Stimulated activated CD4-positive, alpha-beta T cell treated with anti-CD3 and anti-CD28 coated beads, Interleukin-4, amount 100 ng/mL, for 1 hour (primary cell): Measurements from ENCODE around the gene TCF21.
A peak's percentile ranks its signal among the peaks of the same experiment; 100 is the strongest.
"Not testable (repeated sequence)": the region's sequence is repeated elsewhere in the genome, so short reads cannot be mapped to it uniquely, and the experiment has no call there.

Experiments
- DNase-seq: peaks from one replicate; pipeline ENCODE4 v3.0.0-alpha.2; 2020

TCF21 gene

DNA sequence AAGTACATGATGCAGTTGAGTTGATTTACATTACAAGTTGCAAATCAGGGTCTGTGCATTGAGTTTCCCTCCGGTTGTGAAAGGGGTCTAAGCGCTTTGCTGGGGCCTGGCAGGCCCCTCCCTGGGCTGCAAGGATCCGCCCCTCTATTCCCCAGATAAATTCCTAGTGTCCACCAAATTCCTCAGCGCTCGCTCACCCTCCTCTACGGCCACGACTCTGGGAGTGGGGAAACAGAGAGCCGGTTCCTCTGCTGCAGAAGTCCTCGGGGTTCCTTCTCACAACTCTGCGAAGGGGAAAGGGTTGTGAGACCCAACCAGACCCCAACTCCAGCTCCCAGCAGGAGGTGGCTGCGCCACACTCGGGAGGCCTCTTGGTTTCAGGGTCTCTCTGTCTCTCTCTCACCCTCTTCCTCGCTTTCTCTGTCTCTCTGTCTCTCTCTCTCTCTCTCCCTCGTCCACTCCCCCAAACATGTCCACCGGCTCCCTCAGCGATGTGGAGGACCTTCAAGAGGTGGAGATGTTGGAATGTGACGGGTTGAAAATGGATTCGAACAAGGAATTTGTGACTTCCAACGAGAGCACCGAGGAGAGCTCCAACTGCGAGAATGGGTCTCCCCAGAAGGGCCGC, at the start of gene TCF21:
TCF21 (plus strand) TSS at position 185 of the 628 bp plus-strand sequence; CDS start at position 470, 285 bp downstream.
- no peak for DNase-seq

GRCh38 chr6:133841176-133841575, 47.7 kb upstream of the TCF21 start:
- no peak for DNase-seq

DNA sequence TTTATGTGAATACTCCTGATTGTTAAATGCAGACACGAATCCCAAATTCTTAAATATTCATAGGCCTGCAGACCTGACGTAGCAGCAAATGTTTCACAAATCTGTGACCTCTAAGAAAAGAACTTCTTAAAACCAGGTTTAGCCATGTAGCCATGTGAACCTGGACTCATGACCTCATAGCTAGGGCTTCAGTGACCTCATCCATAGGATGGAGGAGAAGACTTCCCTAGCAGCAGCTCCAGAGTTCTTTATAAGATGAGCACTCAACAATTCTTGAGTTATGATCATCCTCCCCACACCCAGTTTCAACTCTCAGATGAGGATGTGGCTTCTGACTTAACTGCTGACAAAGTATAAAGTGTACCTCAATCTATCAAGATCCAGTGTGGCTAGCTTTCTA, 45.8 kb upstream of the TCF21 start:
- DNase-seq = no peak

DNA sequence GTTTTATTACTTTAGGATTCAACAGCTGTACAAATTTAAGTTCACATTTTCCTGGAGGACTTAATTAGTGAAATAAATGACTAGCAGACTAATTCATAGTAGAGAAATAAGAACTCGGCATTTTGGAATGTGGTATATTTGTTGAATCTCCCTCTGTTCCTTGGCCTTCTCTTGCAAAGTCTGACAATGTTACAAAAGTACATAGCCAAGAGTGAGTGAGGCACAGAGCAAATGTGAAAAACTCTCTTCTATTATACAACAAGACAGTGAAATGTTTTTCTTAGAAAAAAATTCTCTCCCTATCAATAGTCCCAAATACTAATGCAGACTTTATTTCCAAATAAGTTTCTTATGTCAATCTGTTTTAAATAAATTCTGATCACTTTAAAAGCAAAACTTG, 44.2 kb upstream of the TCF21 start:
- DNase-seq = no peak

- DNase-seq = no peak
Observed at GRCh38 chr6:133854041-133854363, 34.9 kb upstream of the TCF21 start.

DNA sequence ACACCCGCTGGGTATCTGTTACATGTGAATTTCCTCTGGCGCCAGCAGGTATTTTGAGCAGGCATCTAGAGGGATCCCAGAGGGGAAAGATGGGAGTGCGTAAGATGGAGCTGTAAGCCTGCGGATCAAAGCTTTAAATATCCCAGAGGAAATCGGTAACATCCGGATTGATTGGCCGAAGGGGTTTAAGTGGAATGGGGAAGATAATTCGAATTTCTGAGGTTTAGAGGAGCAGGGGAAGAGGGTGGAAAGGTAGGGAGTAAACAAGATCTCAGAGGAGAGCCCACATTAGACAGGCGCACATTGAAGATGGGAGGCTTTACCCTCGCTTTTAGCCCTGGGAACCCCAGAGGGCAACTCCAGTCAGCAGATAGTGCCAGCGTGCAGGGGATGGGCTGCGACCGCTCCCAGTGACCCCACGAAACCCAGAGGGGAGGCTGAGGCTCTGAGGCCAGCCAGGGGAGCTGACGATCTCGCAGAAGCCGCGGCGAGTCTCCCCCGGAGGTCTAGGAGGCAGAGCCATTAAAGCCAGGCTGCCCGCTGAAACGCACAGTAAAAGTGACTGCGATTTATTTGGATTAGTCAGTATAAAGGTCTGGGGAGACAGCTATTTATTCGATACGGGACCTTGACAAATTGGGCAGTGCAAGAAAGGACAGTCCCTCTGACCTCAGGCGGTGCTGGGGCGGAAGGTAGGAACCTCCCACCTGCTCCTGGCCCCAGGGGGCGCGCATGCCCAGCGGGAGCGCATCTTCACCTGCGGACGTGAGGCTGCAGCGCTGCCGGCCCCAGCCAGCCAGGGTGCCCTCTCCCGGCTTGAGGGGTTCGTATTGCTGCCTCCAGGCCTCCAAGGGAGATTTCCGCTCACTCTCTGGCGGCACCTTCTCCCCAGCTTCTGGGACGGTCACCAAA, 34.3 kb upstream of the TCF21 start:
- peak; percentile 2 for DNase-seq

DNA sequence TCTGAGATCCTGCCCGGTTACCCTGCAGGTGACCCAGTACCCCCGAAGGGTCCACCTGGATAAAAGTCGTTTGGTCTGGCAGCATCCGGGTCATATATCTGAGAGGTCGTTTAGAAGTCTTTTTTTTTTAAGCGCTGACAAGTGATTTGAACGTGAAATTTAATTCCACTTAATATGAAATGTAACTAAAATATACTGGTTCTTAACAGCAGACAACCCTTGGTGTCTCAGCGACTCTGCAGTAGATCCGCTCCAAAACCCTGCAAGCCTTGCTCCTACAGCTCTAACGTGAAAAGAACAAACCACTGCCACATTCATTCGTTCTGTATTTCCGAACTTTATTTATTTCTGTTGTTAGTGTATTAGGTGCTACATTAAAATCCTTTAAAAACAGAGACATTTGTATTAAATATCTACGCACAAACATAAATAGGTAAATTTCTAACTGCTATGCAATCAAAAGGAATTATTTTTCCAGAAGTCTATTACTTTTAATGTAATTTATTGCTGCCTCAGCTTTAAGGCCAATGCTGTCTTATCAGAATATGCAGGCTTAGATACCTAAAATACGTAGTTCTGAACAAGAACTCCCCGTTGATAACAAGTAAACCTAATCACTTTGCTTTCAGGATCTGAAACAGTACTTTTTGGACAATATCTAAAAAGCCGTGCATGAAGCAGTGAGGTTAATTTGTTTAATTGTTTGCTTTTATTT, 33.5 kb upstream of the TCF21 start:
- no peak for DNase-seq

DNA sequence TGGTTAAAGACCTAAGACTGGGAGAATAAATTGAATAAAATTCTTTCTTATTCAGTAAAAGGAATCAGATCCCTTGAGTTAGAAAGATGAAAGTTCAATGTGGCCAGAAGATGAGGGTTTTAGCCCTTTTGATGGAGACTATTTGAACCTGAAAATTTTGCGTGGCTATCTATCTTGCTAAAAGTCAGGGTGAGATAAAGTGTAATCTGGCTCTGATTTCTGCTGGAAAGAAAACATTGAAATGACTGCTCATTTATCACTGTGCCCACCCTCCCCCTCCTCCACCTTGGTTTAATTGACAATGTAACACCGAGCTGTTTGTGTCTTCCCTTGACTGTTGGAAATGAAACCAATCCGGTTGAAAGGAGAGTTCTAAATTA, 32.9 kb upstream of the TCF21 start:
- no peak for DNase-seq

DNA sequence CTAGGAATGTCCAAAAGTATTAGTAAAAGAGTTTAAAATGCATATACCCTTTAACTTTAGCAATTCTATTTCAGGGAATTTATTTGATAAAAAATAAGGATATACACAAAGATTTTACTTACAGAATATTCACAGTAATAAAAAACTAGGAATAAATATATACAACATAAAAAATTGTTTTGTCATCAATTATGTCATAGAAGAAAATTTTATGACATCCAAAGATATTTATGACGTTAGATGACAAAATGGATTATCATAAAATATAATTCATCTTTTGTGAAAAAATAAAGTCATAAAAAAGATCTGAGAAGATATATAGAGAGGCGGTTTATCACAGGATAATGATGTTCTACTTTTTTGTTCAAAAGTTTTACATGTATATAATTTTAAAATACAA, 32.0 kb upstream of the TCF21 start:
- DNase-seq = no peak

- DNase-seq = no peak
Observed at GRCh38 chr6:133857696-133858095, 31.2 kb upstream of the TCF21 start.

GRCh38 chr6:133861337-133861736, 27.6 kb upstream of the TCF21 start:
- DNase-seq = not testable (repeated sequence)

DNA sequence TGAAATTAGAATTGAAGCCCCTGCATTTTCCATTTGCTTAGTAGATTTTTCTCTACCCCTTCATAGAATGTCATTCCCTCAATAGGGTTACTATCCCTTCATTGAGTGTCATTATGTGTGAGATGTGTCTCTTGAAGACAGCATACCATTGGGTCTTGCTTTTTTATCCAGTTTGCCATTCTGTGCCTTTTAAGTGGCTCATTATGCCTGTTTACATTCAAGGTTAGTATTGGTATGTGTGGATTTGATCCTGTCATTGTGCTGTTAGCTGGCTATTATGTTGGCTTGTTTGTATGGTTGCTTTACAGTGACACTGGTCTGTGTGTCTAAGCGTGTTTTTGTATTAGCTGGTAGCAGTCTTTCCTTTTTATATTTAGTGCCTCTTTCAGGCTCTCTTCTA, 25.7 kb upstream of the TCF21 start:
- DNase-seq = no peak

DNA sequence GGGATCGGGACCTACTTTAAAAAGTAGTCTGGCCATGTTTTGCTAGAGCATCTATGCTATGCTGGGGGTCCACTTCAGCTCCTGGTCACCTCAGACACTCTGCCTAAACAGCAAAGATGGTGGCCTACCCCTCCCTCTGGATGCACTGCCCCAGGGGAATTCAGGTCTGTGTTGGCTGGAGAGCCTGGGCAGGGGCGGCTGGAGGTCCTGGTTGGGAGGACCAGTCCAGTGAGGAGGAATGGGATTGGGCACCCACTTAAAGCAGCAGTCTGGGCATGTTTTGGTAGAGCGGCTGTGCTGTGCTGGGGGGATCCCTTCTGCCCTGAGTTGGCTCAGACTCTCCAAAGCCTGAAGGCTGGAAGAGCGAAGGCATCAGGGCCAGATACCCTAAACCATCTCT, 23.2 kb upstream of the TCF21 start:
- DNase-seq = no peak

DNA sequence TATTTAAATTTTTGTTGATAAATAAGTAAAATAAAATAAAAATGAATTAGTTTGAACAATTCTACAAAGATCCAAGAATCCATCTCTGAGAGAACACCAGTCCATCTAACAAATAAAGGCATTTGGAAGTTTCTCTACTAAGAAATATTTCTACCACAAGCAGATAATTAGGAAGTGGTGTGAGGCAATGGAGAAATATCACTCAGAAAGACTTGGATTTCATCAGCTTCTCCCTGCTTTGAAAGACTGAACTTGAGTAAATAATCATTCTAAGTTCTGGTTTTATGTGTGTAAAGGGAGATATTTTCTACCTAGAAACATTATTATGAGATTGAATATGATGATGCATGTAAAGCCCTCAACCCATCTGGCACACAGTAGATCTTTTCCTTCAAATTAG, 17.8 kb upstream of the TCF21 start:
- no peak for DNase-seq

DNA sequence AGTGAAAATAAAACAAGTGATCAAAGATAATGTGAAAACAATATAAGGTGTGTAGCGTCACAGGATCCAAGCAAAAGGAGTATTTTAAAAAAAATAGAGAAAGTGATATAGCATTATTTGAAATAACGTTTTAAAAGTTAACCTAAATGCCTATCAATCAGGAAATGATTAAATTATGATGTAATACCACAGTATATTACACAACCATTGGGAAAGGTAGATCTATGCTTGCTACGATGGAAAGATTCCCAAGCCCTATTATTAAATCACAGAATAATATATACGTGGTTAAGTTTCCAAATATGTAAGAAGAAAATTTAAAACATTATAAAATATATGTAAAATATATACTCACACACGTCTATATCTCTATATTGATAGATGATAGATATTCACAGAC, 15.4 kb upstream of the TCF21 start:
- DNase-seq = no peak

DNA sequence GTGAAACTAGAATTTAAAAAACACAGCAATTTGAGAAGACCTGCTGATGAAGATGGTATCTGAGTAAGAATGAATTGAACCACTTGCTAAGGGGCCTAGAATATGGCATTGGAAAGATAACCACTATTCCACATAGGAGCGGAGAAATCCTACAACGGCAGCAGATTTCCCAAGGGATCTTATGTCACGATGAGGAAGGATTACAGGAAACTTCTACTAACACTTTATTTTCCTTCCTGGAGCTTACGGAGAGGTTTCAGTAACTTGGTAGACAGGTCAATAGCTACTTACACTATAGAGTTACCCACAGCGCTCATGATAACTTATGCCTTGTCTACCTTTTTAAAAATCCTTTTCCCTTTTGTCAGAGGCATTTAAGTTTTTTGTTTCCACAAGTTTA, 11.8 kb upstream of the TCF21 start:
- DNase-seq = no peak

- no peak for DNase-seq
Observed at GRCh38 chr6:133880006-133880405, 8.9 kb upstream of the TCF21 start.

DNA sequence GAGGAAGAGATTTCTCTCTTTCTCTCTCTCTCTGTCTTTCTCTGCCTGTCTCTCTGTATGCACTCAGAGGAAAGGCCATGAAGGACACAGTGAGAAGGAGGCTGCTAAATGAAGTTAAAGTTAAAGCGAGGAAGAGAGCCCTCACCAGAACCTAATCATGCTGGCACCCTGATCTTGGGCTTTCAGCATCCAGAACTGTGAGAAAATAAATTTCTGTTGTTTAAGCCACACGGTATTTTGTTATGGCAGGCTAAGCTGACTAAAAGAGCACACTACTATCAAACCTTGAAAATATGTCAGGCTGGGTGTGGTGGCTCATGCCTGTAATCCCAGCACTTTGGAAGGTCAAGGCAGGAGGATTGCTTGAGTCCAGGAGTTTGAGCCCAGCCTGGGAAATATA, 8.0 kb upstream of the TCF21 start:
- DNase-seq = no peak

- no peak for DNase-seq
Observed at GRCh38 chr6:133886104-133886775, 2.7 kb upstream of the TCF21 start.

GRCh38 chr6:133887156-133887879, 1.6 kb upstream of the TCF21 start:
- DNase-seq = no peak

GRCh38 chr6:133887880-133888230, 1.1 kb upstream of the TCF21 start:
- no peak for DNase-seq

GRCh38 chr6:133889557-133890403, 867 bp downstream of the TCF21 start:
- no peak for DNase-seq
